Measurements from ENCODE around the gene ANKRD12.

DNA sequence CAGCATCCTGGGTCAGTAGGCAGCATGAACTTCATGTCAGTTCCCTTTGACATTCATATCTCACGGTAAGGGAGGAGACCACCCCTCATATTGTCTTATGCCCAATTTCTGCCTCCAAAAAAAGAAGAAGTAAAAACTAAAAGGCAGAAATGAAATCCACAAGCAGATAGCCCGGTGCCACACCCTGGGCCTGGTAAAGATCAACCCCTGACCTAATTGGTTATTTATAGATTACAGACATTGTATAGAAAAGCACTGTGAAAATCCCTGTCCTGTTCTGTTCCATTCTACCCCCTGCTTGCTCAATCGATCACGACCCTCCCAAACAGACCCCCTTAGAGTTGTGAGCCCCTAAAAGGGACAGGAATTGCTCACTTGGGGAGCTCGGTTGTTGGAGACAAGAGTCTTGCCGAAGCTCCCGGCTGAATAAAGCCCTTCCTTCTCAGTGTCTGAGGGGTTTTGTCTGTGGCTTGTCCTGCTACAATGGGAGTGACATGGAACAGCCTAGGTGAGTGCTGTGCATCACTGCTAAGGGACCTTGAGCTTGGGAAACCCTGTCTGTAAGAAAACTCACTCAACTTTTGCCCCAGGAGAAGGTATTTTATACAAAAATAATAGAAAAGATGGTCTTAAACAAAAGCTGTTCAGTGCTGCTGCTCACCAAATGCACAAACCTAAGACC is 23.0 kb upstream of the ANKRD12 start:
- no peak for TF ChIP-seq POLR2A (IDR thresholded peaks at IDR 0.05; ENCODE audit: borderline replicate concordance, extremely low read depth, insufficient read depth, insufficient read length)
- no peak for TF ChIP-seq JUND (IDR thresholded peaks at IDR 0.05)
- TF ChIP-seq, protein P1, sequence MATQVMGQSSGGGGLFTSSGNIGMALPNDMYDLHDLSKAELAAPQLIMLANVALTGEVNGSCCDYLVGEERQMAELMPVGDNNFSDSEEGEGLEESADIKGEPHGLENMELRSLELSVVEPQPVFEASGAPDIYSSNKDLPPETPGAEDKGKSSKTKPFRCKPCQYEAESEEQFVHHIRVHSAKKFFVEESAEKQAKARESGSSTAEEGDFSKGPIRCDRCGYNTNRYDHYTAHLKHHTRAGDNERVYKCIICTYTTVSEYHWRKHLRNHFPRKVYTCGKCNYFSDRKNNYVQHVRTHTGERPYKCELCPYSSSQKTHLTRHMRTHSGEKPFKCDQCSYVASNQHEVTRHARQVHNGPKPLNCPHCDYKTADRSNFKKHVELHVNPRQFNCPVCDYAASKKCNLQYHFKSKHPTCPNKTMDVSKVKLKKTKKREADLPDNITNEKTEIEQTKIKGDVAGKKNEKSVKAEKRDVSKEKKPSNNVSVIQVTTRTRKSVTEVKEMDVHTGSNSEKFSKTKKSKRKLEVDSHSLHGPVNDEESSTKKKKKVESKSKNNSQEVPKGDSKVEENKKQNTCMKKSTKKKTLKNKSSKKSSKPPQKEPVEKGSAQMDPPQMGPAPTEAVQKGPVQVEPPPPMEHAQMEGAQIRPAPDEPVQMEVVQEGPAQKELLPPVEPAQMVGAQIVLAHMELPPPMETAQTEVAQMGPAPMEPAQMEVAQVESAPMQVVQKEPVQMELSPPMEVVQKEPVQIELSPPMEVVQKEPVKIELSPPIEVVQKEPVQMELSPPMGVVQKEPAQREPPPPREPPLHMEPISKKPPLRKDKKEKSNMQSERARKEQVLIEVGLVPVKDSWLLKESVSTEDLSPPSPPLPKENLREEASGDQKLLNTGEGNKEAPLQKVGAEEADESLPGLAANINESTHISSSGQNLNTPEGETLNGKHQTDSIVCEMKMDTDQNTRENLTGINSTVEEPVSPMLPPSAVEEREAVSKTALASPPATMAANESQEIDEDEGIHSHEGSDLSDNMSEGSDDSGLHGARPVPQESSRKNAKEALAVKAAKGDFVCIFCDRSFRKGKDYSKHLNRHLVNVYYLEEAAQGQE (IDR thresholded peaks at IDR 0.05; ENCODE audit: low read depth), result no peak
